ENCODE measurements around the gene POU2F3. TPM values are rescaled to one million over a fixed set of nuclear protein-coding genes. Genes with fewer than 3 reads are reported as not detected.

Gene POU2F3
- polyA plus RNA-seq, 1 donor (not counting 4 experiments of a cell fraction or from before 2014, with no cell fraction given) = 0.96 TPM

DNA sequence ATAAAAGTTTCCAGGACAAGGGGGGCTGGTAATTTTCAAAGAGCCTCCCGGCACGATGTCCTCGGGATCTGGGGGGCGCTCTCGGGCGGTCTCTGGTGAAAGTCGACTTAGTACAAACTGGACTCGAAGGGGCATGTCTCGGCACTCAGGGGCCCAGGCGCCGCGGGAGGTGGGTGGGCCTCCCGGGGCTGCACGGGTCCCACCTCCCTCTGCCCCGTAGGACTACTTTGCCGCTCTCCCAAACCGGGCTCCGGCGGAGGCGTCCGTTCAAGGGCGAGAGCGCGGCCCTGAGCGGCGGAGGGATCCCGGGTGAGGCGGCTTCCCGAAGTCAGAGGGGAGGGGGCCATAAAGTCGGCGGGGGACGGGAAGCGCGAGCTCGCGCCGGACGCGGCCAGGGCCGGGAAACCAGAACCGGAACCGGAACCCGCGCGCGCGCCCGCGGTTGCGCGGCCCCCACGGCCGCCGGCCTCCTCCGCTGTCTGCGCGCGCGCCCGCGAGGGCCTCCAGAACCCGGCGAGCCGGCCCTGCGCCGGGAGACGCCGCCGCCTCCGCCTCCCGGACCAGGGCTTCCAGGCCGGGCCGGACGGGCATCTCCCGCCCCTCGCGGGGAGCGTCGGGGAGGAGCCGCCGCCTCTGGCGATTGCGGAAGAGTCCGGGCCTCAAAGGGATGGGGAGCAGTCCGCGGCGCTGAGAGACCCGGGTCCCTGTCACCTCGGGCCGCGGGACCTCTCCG lies 96.1 kb downstream of the POU2F3 start, which contains the start of gene ARHGEF12:
ARHGEF12 (plus strand) TSS at position 506 of the 733 bp plus-strand sequence. CDS start 831 bp downstream, outside the sequence.
- H3K9me1 ChIP-seq (ENCODE audit: control insufficient read depth, extremely low read depth, insufficient read depth, low read length) = no peaks in the 10 kb centered on the region
- H3K4me1 ChIP-seq (ENCODE audit: control insufficient read depth, extremely low read depth, insufficient read depth, low read length) = peaks cover 61% of the 10 kb centered on the region
- peak within 1 kb of the TSS; percentile 100 for H3K4me2 ChIP-seq (ENCODE audit: control insufficient read depth, extremely low read depth, insufficient read depth, low read depth, low read length)
- H4K20me1 ChIP-seq (ENCODE audit: control insufficient read depth, extremely low read depth, insufficient read depth, low read length) = peaks cover 12% of the 10 kb centered on the region
- H3K4me3 ChIP-seq (ENCODE audit: control insufficient read depth in 2 of 3, extremely low read depth in 1 of 3, insufficient read depth in 2 of 3, low read depth in 1 of 3, low read length in 3 of 3) = peak within 1 kb of the TSS; percentile 92 to 98 (median 98)
- no peaks in the 10 kb centered on the region for H3K27me3 ChIP-seq (ENCODE audit: control insufficient read depth, extremely low read depth, insufficient read depth, low read length)
- no peaks in the 10 kb centered on the region for H3K9me3 ChIP-seq (ENCODE audit: control insufficient read depth, low read depth, low read length)
- H2AFZ ChIP-seq (ENCODE audit: control insufficient read depth, low read length) = peak within 1 kb of the TSS; percentile 87
- TF ChIP-seq, protein P1, sequence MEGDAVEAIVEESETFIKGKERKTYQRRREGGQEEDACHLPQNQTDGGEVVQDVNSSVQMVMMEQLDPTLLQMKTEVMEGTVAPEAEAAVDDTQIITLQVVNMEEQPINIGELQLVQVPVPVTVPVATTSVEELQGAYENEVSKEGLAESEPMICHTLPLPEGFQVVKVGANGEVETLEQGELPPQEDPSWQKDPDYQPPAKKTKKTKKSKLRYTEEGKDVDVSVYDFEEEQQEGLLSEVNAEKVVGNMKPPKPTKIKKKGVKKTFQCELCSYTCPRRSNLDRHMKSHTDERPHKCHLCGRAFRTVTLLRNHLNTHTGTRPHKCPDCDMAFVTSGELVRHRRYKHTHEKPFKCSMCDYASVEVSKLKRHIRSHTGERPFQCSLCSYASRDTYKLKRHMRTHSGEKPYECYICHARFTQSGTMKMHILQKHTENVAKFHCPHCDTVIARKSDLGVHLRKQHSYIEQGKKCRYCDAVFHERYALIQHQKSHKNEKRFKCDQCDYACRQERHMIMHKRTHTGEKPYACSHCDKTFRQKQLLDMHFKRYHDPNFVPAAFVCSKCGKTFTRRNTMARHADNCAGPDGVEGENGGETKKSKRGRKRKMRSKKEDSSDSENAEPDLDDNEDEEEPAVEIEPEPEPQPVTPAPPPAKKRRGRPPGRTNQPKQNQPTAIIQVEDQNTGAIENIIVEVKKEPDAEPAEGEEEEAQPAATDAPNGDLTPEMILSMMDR (optimal IDR thresholded peaks at IDR 0.05 in 1 of 3, IDR thresholded peaks at IDR 0.05 in 1 of 3, conservative IDR thresholded peaks at IDR 0.05 in 1 of 3; ENCODE audit: extremely low read depth in 1 of 3, insufficient read depth in 2 of 3, low read length in 3 of 3) = peak; percentile 26 to 59 (median 26)
- TF ChIP-seq EZH2 (IDR thresholded peaks at IDR 0.05; ENCODE audit: low read length) = no peak
- H3K79me2 ChIP-seq (ENCODE audit: control insufficient read depth, insufficient read depth, low read length) = peaks cover 35% of the 10 kb centered on the region
- peak within 1 kb of the TSS; percentile 93 for H3K9ac ChIP-seq (ENCODE audit: control insufficient read depth, extremely low read depth, insufficient read depth, low read length)
- no peak for FAIRE-seq
- H3K36me3 ChIP-seq (ENCODE audit: control insufficient read depth in 2 of 2, extremely low read depth in 1 of 2, insufficient read depth in 2 of 2, low read length in 2 of 2) = no peaks in the 10 kb centered on the region
- dilution Hi-C loops (cut with MboI; ENCODE audit: extremely low pct_ligation_motif_present, low sequenced_read_pairs) = no loop called here
- DNase-seq (ENCODE audit: low read depth, low spot score) = no peak
- H3K27ac ChIP-seq (ENCODE audit: control insufficient read depth, insufficient read depth, low read length) = peak within 1 kb of the TSS; percentile 86

DNA sequence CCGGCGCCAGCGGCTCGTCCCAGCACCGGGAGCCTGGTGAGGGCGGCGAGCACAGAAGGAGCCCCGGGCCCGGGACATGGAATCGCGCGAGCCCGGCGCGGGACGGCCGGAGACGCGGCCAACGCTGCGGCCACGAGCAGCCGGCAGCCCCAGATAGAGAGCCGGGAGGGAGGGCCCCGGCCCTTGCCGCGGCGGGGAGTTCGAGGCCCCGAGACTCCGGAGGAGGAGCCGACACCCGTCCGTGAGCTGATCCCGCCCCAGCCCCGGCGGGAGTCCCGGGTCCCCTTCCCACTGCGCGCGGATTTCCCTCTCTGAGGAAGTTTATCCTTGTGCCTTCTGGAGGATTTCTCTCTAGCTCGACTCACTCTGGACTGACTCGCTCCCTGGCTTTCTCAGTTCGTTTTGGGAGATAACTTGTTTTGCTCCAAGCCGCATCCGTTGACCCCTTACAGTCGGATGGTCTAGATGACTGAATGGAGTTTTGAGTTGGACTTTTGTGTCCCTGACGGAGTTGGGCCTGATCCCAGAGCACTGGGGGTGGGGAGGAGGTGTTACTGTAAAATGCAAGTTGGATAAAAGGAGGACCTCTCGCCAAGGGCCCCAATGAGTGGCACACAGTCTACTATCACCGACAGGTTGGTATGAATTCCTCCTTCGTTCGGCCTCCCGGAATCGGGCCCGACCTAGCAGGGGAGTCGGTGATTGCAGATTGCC lies 96.9 kb downstream of the POU2F3 start:
- no peak for DNase-seq (ENCODE audit: low read depth, low spot score)
- H3K4me1 ChIP-seq (ENCODE audit: control insufficient read depth, extremely low read depth, insufficient read depth, low read length) = peaks cover 61% of the 10 kb centered on the region
- FAIRE-seq = no peak

More for the DNA sequence above, 96.9 kb downstream of the POU2F3 start:
- H3K9me3 ChIP-seq (ENCODE audit: control insufficient read depth, low read depth, low read length) = no peaks in the 10 kb centered on the region
- H3K4me3 ChIP-seq (ENCODE audit: control insufficient read depth in 2 of 3, extremely low read depth in 1 of 3, insufficient read depth in 2 of 3, low read depth in 1 of 3, low read length in 3 of 3) = peak overlapping the region; percentile 92 to 98 (median 98)
- peak overlapping the region; percentile 75 for H2AFZ ChIP-seq (ENCODE audit: control insufficient read depth, low read length)
- peak overlapping the region; percentile 93 for H3K9ac ChIP-seq (ENCODE audit: control insufficient read depth, extremely low read depth, insufficient read depth, low read length)
- no peaks in the 10 kb centered on the region for H3K36me3 ChIP-seq (ENCODE audit: control insufficient read depth in 2 of 2, extremely low read depth in 1 of 2, insufficient read depth in 2 of 2, low read length in 2 of 2)
- H3K79me2 ChIP-seq (ENCODE audit: control insufficient read depth, insufficient read depth, low read length) = peaks cover 39% of the 10 kb centered on the region
- TF ChIP-seq EZH2 (IDR thresholded peaks at IDR 0.05; ENCODE audit: low read length) = no peak
- TF ChIP-seq, protein P1 (optimal IDR thresholded peaks at IDR 0.05 in 1 of 3, IDR thresholded peaks at IDR 0.05 in 1 of 3, conservative IDR thresholded peaks at IDR 0.05 in 1 of 3; ENCODE audit: extremely low read depth in 1 of 3, insufficient read depth in 2 of 3, low read length in 3 of 3) = no peak
- peak overlapping the region; percentile 100 for H3K4me2 ChIP-seq (ENCODE audit: control insufficient read depth, extremely low read depth, insufficient read depth, low read depth, low read length)
- H3K27ac ChIP-seq (ENCODE audit: control insufficient read depth, insufficient read depth, low read length) = peak overlapping the region; percentile 86
- no peaks in the 10 kb centered on the region for H3K27me3 ChIP-seq (ENCODE audit: control insufficient read depth, extremely low read depth, insufficient read depth, low read length)
- peaks cover 12% of the 10 kb centered on the region for H4K20me1 ChIP-seq (ENCODE audit: control insufficient read depth, extremely low read depth, insufficient read depth, low read length)
- dilution Hi-C loops (cut with MboI; ENCODE audit: extremely low pct_ligation_motif_present, low sequenced_read_pairs) = no loop called here
- H3K9me1 ChIP-seq (ENCODE audit: control insufficient read depth, extremely low read depth, insufficient read depth, low read length) = no peaks in the 10 kb centered on the region

Measured in keratinocyte (primary cell).